GM12892 (cell line): ENCODE data around the gene PRSS38.

Source experiments
- DNase-seq: peaks from one replicate; pipeline ENCODE4 v3.0.0; 2011; ENCODE audit not compliant: insufficient read length
- FAIRE-seq: peaks from 2 replicates; lab custom pipeline; 2011; peaks lifted over from hg19 to GRCh38; lab: Jason Lieb, UNC
- POLR2A ChIP-seq: IDR thresholded peaks from 2 replicates; pipeline ENCODE4 v1.6.1; 2011; ENCODE audit warnings: low read depth, low read length, control low read depth
- POLR2AphosphoS5 ChIP-seq: IDR thresholded peaks from 2 replicates; pipeline ENCODE4 v1.6.1; 2011; ENCODE audit warnings: low read depth, low read length, control low read depth
- TAF1 ChIP-seq: IDR thresholded peaks from 2 replicates; pipeline ENCODE4 v1.6.1; 2011; ENCODE audit warnings: low read depth, mild to moderate bottlenecking, control low read depth, low read length, borderline replicate concordance

Gene PRSS38

DNA sequence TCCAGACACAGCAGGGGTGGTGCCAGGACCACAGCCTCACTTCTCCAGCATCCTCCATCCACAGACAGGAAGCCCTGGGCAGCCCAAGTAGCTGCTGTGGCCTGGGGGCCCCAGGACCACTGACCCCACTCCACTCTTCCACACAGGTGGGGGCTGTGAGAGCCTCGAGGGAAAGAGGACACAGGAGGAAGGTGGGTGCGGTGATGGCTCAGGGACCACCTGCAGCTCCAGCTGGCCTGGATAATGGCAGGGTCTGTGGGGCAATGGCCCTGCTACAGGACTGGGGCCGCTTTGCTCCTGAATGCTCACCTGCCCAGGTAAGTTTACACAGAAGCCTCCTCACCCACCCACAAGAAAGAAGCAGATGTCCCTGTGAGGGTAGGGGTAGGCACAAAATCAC, 18.3 kb upstream of the PRSS38 start:
- DNase-seq (no peak), FAIRE-seq (no peak)
- no peak for TF ChIP-seq POLR2AphosphoS5
- TF ChIP-seq POLR2A = no peak
- no peak for TF ChIP-seq TAF1

DNA sequence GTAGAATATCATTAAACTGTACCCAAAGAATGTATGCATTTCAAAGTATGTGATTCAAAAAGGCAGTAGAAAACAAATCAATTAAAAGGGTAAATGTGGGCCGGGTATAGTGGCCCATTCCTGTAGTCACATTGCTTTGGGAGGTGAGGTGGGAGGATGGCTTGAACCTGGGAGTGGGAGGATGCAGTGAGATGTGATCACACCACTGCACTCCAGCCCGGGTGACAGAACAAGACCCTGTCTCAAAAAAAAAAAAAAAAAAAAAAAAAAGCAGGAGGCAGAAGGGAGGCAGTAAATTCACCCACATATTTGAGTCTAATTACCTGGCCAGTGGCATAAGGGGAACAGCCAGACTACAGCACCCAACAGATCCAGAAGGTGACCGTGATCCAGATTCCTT, 17.9 kb upstream of the PRSS38 start:
- no peak for FAIRE-seq
- no peak for TF ChIP-seq TAF1
- TF ChIP-seq POLR2A = no peak
- TF ChIP-seq POLR2AphosphoS5 = no peak
- DNase-seq = no peak

DNA sequence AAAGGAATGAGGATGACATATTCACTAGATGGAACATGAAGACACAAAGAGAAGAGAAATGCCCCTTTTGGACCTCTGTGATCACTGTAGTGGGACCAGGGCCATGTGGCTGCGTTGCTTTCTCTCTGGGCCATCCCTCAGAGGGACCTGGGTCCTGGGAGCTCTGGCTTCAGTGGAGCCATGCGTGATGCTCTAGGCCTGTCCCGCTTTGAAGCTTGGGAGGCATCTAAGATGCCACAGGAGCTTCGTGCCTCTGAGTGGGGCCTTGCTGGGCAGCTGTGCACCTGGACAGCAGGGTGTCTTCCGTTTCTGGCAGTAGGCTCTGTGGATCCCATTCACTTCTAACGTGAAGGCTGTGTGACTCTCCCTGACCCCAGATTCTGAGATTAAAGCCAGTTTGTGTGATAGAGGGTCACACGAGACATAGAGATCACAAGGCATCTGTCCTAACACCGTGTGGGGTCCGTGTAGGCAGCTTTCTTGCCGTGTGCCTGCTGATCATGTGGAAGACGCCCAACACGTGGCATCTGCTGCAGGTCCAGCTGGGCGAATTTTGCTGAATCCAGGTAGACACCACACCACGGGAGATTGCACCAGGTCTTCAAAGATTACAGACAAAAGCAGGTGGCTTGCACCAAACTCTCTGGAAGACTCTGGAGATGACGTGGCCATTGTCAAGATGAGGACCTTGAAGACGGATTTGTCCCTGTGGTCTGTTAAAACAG, 17.2 kb upstream of the PRSS38 start:
- FAIRE-seq (no peak), DNase-seq (no peak)
- TF ChIP-seq POLR2A (no peak), POLR2AphosphoS5 (no peak), TAF1 (no peak)

- DNase-seq (no peak), FAIRE-seq (no peak)
- TF ChIP-seq POLR2AphosphoS5 (no peak), TAF1 (no peak), POLR2A (no peak)
These were observed 15.7 kb upstream of the PRSS38 start for GRCh38 chr1:227799756-227800155.

GRCh38 chr1:227803933-227804332, 11.5 kb upstream of the PRSS38 start:
- TF ChIP-seq TAF1 (no peak), POLR2AphosphoS5 (no peak), POLR2A (no peak)
- FAIRE-seq (no peak), DNase-seq (no peak)

GRCh38 chr1:227805606-227806197, 9.8 kb upstream of the PRSS38 start:
- FAIRE-seq = no peak
- no peak for DNase-seq
- TF ChIP-seq POLR2A = no peak
- TF ChIP-seq TAF1 = no peak
- TF ChIP-seq POLR2AphosphoS5 = no peak

- no peak for DNase-seq
- no peak for TF ChIP-seq POLR2AphosphoS5
- no peak for TF ChIP-seq TAF1
- TF ChIP-seq POLR2A = no peak
- FAIRE-seq = no peak
These were observed 6.9 kb upstream of the PRSS38 start for GRCh38 chr1:227808566-227808965.

DNA sequence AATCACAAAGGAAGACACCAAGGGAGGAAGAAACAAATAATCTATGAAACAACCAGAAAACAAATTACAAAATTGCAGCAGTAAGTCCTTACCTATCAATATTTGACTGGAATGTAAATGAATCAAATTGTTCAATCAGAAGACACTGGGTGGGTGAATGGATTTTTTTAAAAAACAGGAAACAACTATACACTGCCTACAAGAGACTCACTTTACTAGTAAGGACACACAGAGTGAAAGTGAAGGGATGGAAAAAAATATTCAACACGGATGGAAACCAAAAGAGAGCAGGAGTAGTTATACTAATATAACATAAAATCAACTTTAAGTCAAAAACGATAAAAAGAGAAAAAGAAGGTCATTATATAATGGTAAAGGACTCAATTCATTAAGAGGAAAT, 6.4 kb upstream of the PRSS38 start:
- FAIRE-seq (no peak), DNase-seq (no peak)
- no peak for TF ChIP-seq TAF1
- no peak for TF ChIP-seq POLR2A
- TF ChIP-seq POLR2AphosphoS5 = no peak

DNA sequence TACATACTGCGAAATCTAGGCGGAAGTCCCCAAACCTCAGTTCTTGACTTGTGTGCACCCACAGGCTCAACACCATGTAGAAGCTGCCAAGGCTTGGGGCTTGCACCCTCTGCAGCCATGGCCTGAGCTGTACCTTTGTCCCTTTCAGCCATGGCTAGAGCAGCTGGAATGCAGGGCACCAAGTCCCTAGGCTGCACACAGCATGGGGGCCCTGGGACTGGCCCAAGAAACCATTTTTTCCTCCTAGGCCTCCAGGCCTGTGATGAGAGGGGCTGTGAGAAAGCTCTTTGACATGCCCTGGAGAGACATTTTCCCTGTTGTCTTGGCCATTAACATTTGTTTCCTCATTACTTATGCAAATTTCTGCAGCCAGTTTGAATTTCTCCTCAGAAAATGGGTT, 1.5 kb upstream of the PRSS38 start:
- no peak for DNase-seq
- TF ChIP-seq POLR2AphosphoS5 = no peak
- TF ChIP-seq TAF1 = no peak
- TF ChIP-seq POLR2A = no peak
- FAIRE-seq = no peak

GRCh38 chr1:227816750-227817446, 1.4 kb downstream of the PRSS38 start:
- TF ChIP-seq POLR2A = no peak
- no peak for TF ChIP-seq POLR2AphosphoS5
- no peak for TF ChIP-seq TAF1
- FAIRE-seq (no peak), DNase-seq (no peak)

- DNase-seq (no peak), FAIRE-seq (no peak)
- TF ChIP-seq TAF1 (no peak), POLR2AphosphoS5 (no peak), POLR2A (no peak)
These were observed 8.1 kb downstream of the PRSS38 start for GRCh38 chr1:227823537-227823936.

DNA sequence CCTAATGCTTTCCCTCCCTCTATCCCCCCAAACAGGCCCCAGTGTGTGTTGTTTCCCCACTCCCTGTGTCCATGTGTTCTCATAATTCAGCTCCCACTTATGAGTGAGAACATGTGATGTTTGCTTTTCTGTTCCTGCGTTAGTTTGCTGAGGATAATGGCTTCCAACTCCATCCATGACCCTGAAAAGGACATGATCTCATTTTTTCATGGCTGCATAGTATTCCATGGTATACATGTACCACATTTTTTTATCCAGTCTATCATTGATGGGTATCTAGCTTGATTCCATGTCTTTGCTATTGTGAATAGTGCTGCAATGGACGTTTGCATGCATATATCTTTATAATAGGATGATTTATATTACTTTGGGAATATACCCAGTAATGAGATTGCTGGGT, 8.7 kb downstream of the PRSS38 start:
- TF ChIP-seq POLR2AphosphoS5 (no peak), POLR2A (no peak), TAF1 (no peak)
- FAIRE-seq = no peak
- DNase-seq = no peak
